ENCODE measurements around the gene KCNC3. TPM values are rescaled to one million over a fixed set of nuclear protein-coding genes. Genes with fewer than 3 reads are reported as not detected.

The KCNC3 gene
- total RNA-seq, 2 donors from 2014 or later, result 1.4 to 2.0 TPM

DNA sequence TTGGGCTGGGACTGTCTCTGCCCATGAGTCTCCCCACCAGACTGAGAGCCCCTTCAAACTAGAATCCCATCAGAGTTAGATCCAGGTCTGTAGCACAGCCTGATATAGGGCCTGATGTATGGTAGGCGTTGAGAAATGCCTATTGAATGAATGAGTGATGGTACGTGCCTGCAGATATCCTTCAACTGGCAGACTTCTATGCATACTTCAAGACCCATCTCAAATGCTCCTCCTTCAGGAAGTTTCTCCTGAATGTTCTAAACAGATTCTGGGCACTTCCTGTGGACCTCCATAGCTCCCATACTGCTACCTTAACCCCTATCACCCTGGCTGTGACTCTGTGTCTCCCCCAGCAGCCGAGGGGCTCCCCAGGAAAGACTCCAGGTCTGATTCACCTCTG is 48.2 kb downstream of the KCNC3 start:
- Mint-ChIP-seq H3K27me3 (peaks cover 13% of the 10 kb centered on the region), H3K4me3 (no peak overlapping the region), H3K36me3 (ENCODE audit: low read depth) (no peaks in the 10 kb centered on the region), H3K27ac (no peak overlapping the region), H3K4me1 (no peaks in the 10 kb centered on the region)
- DNase-seq (no peak), ATAC-seq (no peak)
- no peaks in the 10 kb centered on the region for H3K9me3 ChIP-seq (ENCODE audit: control insufficient read depth, low read length, poor library complexity, severe bottlenecking)

DNA sequence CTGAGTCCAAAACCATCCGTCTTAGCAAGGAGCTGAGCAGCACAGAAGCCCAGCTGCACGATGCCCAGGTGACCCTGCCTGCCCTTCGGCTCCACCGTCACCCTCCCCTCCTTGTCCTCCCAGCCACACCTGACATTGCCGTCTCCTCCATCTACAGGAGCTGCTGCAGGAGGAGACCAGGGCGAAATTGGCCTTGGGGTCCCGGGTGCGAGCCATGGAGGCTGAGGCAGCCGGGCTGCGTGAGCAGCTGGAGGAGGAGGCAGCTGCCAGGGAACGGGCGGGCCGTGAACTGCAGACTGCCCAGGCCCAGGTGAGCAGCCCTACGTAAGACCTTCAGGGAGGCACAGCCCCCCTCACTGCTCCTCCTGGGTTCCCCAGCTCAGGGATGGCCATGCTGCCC is 49.1 kb downstream of the KCNC3 start:
- Mint-ChIP-seq H3K4me1 (no peaks in the 10 kb centered on the region), H3K27ac (no peak overlapping the region), H3K36me3 (ENCODE audit: low read depth) (no peaks in the 10 kb centered on the region), H3K4me3 (no peak overlapping the region), H3K27me3 (peaks cover 18% of the 10 kb centered on the region)
- H3K9me3 ChIP-seq (ENCODE audit: control insufficient read depth, low read length, poor library complexity, severe bottlenecking), result no peaks in the 10 kb centered on the region
- ATAC-seq (no peak), DNase-seq (no peak)

DNA sequence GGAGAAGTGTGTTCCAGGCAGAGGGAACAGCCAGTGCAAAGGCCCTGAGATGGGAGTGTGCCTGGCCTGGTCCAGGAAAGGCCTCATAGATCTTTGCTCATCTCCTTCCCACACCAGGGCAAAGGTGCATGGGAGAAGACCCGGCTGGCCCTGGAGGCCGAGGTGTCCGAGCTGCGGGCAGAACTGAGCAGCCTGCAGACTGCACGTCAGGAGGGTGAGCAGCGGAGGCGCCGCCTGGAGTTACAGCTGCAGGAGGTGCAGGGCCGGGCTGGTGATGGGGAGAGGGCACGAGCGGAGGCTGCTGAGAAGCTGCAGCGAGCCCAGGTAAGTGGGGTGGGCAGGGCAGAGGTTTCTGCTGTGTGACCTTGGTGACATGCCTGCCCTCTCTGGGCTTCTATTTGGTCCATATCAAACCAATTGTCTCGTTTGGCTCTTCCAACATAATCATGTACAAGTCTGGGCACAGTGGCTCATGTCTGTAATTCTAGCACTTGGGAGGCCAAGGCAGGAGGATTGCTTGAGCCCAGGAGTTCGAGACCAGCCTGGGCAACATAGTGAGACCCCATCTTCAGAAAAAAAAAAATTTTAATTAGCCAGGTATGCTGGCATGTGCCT is 51.1 kb downstream of the KCNC3 start:
- Mint-ChIP-seq H3K36me3 (ENCODE audit: low read depth) (no peaks in the 10 kb centered on the region), H3K4me1 (no peaks in the 10 kb centered on the region), H3K4me3 (no peak overlapping the region), H3K27me3 (peaks cover 18% of the 10 kb centered on the region), H3K27ac (no peak overlapping the region)
- no peaks in the 10 kb centered on the region for H3K9me3 ChIP-seq (ENCODE audit: control insufficient read depth, low read length, poor library complexity, severe bottlenecking)
- ATAC-seq (no peak), DNase-seq (no peak)

DNA sequence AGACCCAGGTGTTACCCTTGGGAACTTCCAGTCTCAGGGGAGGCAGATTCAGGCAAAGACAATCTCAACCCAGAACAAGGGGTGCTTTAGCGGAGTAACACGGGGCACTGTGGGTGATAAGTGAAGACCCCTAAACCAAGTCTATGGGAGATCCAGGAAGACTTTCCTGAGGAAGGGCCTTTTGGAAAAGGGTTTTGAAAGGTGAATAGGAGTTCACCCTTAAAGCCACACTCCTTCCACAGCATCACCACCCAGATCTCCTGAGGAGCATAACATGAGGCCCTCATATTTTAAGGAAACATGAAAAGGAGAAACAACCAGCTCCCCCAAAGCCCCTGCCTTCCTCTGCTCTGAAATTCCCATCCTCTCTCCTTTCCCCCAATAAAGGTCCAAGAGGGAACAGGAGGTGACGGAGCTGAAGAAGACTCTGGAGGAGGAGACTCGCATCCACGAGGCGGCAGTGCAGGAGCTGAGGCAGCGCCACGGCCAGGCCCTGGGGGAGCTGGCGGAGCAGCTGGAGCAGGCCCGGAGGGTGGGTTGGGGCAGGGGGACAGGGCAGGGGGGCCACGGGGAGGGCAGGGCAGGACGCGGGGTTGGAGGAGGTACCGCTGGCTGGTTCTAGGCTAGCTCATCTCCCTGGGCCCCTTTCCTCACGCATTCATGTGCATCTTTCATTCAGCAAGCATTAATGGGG is 52.7 kb downstream of the KCNC3 start:
- Mint-ChIP-seq H3K36me3 (ENCODE audit: low read depth) (no peaks in the 10 kb centered on the region), H3K4me3 (no peak overlapping the region), H3K27me3 (peaks cover 18% of the 10 kb centered on the region), H3K4me1 (peaks cover 2% of the 10 kb centered on the region), H3K27ac (no peak overlapping the region)
- no peak for ATAC-seq
- no peaks in the 10 kb centered on the region for H3K9me3 ChIP-seq (ENCODE audit: control insufficient read depth, low read length, poor library complexity, severe bottlenecking)
- no peak for DNase-seq

DNA sequence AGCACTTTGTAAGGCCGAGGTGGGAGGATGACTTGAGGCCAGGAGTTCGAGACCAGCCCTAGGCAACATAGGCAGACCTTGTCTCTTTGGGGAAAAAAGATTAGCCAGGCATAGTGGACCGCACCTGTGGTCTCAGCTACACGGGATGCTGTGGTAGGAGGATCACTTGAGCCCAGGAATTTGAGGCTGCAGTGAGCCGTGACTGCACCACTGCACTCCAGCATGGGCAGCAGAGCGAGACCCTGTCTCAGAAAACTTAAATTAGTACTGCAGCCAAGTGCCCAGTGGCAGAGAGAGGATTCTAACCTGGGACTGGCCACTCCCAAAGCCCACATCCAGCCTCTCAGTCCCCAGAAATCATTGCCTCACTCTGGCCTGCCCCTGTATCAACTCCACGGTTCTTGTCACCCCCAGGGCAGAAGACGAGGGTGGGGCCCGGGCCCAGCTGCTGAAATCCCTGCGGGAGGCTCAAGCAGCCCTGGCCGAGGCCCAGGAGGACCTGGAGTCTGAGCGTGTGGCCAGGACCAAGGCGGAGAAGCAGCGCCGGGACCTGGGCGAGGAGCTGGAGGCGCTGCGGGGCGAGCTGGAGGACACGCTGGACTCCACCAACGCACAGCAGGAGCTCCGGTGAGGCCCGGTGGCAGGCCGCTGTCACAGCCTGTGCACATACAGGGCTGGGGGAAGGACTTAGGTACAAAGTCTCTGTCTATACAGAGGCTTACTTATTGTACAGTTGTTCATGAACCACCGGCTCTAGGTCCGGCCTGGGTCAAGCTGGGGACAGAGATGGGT is 53.4 kb downstream of the KCNC3 start:
- Mint-ChIP-seq H3K27me3 (peaks cover 24% of the 10 kb centered on the region), H3K36me3 (ENCODE audit: low read depth) (no peaks in the 10 kb centered on the region), H3K4me1 (peaks cover 2% of the 10 kb centered on the region), H3K4me3 (no peak overlapping the region), H3K27ac (no peak overlapping the region)
- ATAC-seq (no peak), DNase-seq (no peak)
- no peaks in the 10 kb centered on the region for H3K9me3 ChIP-seq (ENCODE audit: control insufficient read depth, low read length, poor library complexity, severe bottlenecking)

DNA sequence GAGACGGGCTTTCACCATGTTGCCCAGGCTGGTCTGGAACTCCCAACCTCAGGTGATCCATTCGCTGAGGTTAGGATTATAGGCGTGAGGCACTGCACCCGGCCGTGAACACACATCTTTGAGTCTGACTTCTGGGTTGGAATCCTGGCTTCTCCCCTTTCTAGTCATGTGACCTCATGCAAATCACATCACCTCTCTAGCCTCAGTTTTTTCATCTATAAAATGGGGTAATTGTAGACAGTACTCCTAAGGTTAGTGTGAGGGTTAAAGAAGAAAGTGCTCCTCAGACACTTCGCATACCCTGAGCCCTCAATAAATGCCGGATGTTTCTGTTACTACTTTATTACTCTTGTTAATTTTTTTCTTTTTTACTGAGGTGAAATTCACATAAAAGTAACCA is 55.4 kb downstream of the KCNC3 start:
- no peaks in the 10 kb centered on the region for H3K9me3 ChIP-seq (ENCODE audit: control insufficient read depth, low read length, poor library complexity, severe bottlenecking)
- H3K36me3 Mint-ChIP-seq (ENCODE audit: low read depth), result no peaks in the 10 kb centered on the region
- H3K27ac Mint-ChIP-seq, result no peak overlapping the region
- peaks cover 32% of the 10 kb centered on the region for H3K27me3 Mint-ChIP-seq
- H3K4me1 Mint-ChIP-seq, result peaks cover 2% of the 10 kb centered on the region
- no peak overlapping the region for H3K4me3 Mint-ChIP-seq
- ATAC-seq, result no peak
- DNase-seq, result no peak

DNA sequence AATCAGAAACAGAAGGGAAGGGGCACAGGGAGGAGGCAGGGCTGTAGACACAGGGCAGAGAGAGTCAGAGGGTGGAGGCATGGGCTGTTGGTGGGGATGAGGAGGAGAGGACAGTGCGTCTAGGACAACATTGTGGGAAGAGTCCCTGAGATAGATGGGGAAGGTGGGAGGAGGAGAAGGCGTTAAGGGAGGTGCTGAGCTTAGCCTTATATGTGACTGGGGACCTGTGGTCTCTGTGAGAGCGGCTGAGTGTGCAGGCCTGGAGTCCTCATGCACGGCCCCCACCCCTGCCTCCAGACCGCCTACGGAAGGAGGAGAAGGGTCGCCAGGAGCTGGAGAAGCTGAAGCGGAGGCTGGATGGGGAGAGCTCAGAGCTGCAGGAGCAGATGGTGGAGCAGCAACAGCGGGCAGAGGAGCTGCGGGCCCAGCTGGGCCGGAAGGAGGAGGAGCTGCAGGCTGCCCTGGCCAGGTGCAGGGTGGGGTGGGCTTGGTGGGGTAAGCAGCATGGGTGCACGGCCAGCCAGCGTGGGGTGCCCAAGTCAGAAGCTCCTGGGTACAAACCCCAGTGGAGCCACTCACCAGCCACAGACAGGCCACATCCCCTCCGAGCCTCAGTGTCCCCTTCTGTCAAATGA is 56.8 kb downstream of the KCNC3 start:
- peaks cover 2% of the 10 kb centered on the region for H3K4me1 Mint-ChIP-seq
- no peak overlapping the region for H3K27ac Mint-ChIP-seq
- DNase-seq, result no peak
- no peak for ATAC-seq
- H3K9me3 ChIP-seq (ENCODE audit: control insufficient read depth, low read length, poor library complexity, severe bottlenecking), result no peaks in the 10 kb centered on the region
- H3K4me3 Mint-ChIP-seq, result no peak overlapping the region
- peaks cover 2% of the 10 kb centered on the region for H3K36me3 Mint-ChIP-seq (ENCODE audit: low read depth)
- H3K27me3 Mint-ChIP-seq, result peaks cover 34% of the 10 kb centered on the region

DNA sequence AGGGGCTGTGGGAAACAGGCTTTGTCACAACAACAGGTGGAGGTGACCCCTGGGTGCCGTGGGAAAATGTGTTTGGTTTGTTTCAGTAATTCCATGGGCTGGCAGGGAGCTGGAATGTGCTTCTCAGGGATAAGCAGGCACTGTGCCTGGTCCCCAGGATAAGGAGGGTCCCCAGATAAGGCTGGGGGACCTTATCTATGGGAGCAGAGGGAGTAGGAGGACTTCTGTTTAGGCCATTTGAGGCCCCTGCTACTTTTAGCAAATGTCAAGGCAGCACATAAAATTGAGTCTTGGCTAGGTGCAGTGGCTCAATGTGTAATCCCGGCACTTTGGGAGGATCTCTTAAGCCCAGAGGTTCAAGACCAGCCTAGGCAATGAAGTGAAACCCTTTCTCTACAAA is 59.5 kb downstream of the KCNC3 start:
- DNase-seq (no peak), ATAC-seq (no peak)
- no peaks in the 10 kb centered on the region for H3K9me3 ChIP-seq (ENCODE audit: control insufficient read depth, low read length, poor library complexity, severe bottlenecking)
- Mint-ChIP-seq H3K4me1 (peaks cover 7% of the 10 kb centered on the region), H3K36me3 (ENCODE audit: low read depth) (peaks cover 2% of the 10 kb centered on the region), H3K4me3 (no peak overlapping the region), H3K27me3 (peaks cover 39% of the 10 kb centered on the region), H3K27ac (no peak overlapping the region)

DNA sequence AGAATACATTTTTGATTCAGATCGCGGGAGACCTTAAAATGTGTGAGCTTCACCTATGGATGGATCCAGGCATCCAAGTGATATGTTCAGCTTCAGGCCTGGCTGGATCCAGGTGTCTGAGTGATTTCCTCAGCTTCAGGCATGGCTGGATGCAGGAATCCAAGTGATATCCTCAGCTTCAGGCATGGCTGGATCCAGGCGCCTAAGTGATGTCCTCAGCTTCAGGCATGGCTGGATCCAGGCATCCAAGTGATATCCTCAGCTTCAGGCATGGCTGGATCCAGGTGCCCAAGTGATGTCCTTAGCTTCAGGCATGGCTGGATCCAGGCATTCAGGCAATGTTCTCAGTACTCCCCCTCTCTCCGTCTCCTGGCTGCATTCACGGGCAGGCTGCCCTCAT is 60.7 kb downstream of the KCNC3 start:
- no peaks in the 10 kb centered on the region for H3K9me3 ChIP-seq (ENCODE audit: control insufficient read depth, low read length, poor library complexity, severe bottlenecking)
- Mint-ChIP-seq H3K4me3 (no peak overlapping the region), H3K27ac (no peak overlapping the region), H3K36me3 (ENCODE audit: low read depth) (peaks cover 2% of the 10 kb centered on the region), H3K27me3 (peaks cover 43% of the 10 kb centered on the region), H3K4me1 (peaks cover 7% of the 10 kb centered on the region)
- DNase-seq, result no peak
- no peak for ATAC-seq

DNA sequence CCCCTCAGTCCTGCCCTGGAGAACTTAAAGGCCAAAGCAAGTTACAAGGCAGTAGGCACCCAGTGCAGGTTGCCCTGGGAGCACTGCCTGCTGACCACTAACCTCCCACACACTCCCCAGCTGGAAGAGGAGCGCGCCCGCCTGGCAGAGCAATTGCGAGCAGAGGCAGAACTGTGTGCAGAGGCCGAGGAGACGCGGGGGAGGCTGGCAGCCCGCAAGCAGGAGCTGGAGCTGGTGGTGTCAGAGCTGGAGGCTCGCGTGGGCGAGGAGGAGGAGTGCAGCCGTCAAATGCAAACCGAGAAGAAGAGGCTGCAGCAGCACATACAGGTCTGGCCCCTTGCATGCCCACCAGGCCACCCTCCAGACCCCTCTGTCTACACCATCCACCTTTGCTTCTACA is 61.1 kb downstream of the KCNC3 start:
- Mint-ChIP-seq H3K27ac (no peak overlapping the region), H3K27me3 (peaks cover 46% of the 10 kb centered on the region), H3K36me3 (ENCODE audit: low read depth) (peaks cover 2% of the 10 kb centered on the region), H3K4me3 (no peak overlapping the region), H3K4me1 (peaks cover 7% of the 10 kb centered on the region)
- no peaks in the 10 kb centered on the region for H3K9me3 ChIP-seq (ENCODE audit: control insufficient read depth, low read length, poor library complexity, severe bottlenecking)
- DNase-seq (no peak), ATAC-seq (no peak)

DNA sequence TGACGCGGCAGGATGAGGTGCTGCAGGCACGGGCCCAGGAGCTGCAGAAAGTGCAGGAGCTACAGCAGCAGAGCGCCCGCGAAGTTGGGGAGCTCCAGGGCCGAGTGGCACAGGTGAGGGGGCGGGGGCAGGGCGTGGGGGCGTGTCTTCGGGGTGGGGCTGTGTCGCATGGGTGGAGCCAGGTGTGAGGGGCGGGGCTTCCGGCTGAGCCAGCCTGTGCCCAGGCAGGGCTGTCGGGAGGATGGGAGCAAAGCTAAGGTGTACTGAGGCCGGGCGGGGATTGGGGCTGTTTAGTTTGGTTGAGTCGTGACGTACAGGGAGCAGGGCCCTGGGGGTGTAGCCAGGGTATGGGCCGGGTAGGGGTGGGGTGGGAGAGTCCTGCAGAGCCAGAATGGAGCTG is 62.3 kb downstream of the KCNC3 start:
- DNase-seq (no peak), ATAC-seq (peak; percentile 40)
- Mint-ChIP-seq H3K4me1 (peaks cover 5% of the 10 kb centered on the region), H3K27me3 (peaks cover 46% of the 10 kb centered on the region), H3K36me3 (ENCODE audit: low read depth) (peaks cover 2% of the 10 kb centered on the region), H3K4me3 (no peak overlapping the region), H3K27ac (no peak overlapping the region)
- H3K9me3 ChIP-seq (ENCODE audit: control insufficient read depth, low read length, poor library complexity, severe bottlenecking), result no peaks in the 10 kb centered on the region

DNA sequence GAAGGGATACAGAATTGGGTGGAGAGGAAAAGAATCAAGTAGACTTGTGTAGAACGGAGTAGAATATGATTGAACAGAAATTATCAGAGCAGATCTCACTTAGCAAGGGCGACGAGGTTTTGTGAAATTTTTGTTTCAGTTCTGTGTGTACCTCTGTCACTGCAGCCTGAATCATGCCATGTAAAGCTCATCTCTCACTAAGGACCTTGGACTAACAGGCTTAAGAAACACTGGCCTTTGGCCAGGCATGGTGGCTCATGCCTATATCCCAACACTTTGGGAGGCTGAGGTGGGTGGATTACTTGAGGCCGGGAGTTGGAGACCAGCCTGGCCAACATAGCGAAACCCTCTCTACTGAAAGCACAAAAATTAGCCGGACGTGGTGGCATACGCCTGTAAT is 63.1 kb downstream of the KCNC3 start:
- no peaks in the 10 kb centered on the region for H3K9me3 ChIP-seq (ENCODE audit: control insufficient read depth, low read length, poor library complexity, severe bottlenecking)

DNA sequence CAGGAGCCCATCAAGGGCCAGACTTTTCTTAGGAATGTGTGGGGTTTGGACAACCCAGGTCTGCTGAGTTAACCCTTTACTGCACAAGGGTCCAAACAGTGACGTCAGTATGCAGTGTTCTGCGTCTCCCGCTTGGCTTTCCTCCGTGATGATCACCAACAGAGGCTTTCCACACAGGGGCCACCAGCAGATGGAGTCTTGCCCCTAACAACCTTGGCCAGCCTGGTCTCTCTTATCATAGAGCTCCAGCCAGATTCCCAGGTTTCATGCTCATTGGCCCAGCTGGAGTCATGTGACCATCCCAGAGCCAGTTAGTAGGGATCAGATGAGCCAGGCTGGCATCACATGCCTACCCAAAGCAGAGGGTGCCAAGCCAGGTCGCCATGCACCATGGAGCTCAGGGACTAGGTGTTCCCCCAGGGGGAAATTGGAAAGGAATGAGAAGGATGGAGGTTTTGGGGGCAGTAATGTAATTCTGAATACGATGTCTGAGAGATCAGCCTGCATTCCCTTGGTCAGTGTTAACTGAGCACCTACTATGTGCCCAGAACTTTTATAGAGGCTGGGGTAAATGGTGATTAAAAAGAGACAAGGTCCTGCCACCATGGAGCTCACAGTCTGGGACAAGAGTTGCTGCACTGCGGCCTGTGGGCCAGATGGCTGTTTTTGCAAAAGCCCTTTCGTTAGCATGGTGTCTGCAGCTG is 64.5 kb downstream of the KCNC3 start:
- Mint-ChIP-seq H3K4me3 (no peak overlapping the region), H3K27me3 (peaks cover 39% of the 10 kb centered on the region), H3K27ac (no peak overlapping the region), H3K36me3 (ENCODE audit: low read depth) (peaks cover 2% of the 10 kb centered on the region), H3K4me1 (peaks cover 5% of the 10 kb centered on the region)
- DNase-seq (no peak), ATAC-seq (no peak)
- H3K9me3 ChIP-seq (ENCODE audit: control insufficient read depth, low read length, poor library complexity, severe bottlenecking), result no peaks in the 10 kb centered on the region

More for the DNA sequence above, 63.1 kb downstream of the KCNC3 start:
- DNase-seq, result no peak
- H3K27ac Mint-ChIP-seq, result no peak overlapping the region
- peaks cover 2% of the 10 kb centered on the region for H3K36me3 Mint-ChIP-seq (ENCODE audit: low read depth)
- H3K4me3 Mint-ChIP-seq, result no peak overlapping the region
- no peak for ATAC-seq
- H3K4me1 Mint-ChIP-seq, result peaks cover 5% of the 10 kb centered on the region
- peaks cover 43% of the 10 kb centered on the region for H3K27me3 Mint-ChIP-seq
